GM18502 (cell line): Measurements from ENCODE around the gene YAE1.

ENCODE experiments used
- ATAC-seq: cut with Tn5 transposase; IDR thresholded peaks from one replicate; pipeline ENCODE4 v1.9.1; 2021; ENCODE audit warnings: mild to moderate bottlenecking; ENCODE audit not compliant: unreplicated experiment, poor library complexity

YAE1 gene

GRCh38 chr7:39605087-39605486 lies 38.9 kb downstream of the YAE1 start:
- peak; percentile 39 for ATAC-seq

- ATAC-seq: no peak
Measured at GRCh38 chr7:39606352-39606751, 40.1 kb downstream of the YAE1 start.

- ATAC-seq: no peak
Measured at GRCh38 chr7:39606941-39607340, 40.7 kb downstream of the YAE1 start.

GRCh38 chr7:39607865-39608264 lies 41.7 kb downstream of the YAE1 start:
- no peak for ATAC-seq

- ATAC-seq: no peak
Measured at GRCh38 chr7:39608278-39608677, 42.1 kb downstream of the YAE1 start.

GRCh38 chr7:39609113-39609934 lies 43.1 kb downstream of the YAE1 start:
- no peak for ATAC-seq

GRCh38 chr7:39609935-39610263 lies 43.7 kb downstream of the YAE1 start:
- ATAC-seq: no peak

GRCh38 chr7:39613577-39613976 lies 47.4 kb downstream of the YAE1 start:
- ATAC-seq: no peak

- no peak for ATAC-seq
Measured at GRCh38 chr7:39614299-39614698, 48.1 kb downstream of the YAE1 start.

- ATAC-seq: no peak
Measured at GRCh38 chr7:39615350-39615975, 49.3 kb downstream of the YAE1 start.

- no peak for ATAC-seq
Measured at GRCh38 chr7:39616138-39616537, 49.9 kb downstream of the YAE1 start.

GRCh38 chr7:39617005-39617404 lies 50.8 kb downstream of the YAE1 start:
- ATAC-seq: no peak

GRCh38 chr7:39618868-39619267 lies 52.7 kb downstream of the YAE1 start:
- no peak for ATAC-seq

- no peak for ATAC-seq
Measured at GRCh38 chr7:39620486-39620885, 54.3 kb downstream of the YAE1 start.

- ATAC-seq: no peak
Measured at GRCh38 chr7:39621261-39621660, 55.1 kb downstream of the YAE1 start.

GRCh38 chr7:39621784-39622411 lies 55.7 kb downstream of the YAE1 start:
- no peak for ATAC-seq
